Caco-2 (cell line): ENCODE measurements around the gene CACNB1. TPM values are rescaled to one million over a fixed set of nuclear protein-coding genes. Genes with fewer than 3 reads are reported as not detected.
A peak's percentile ranks its signal among the peaks of the same experiment; 100 is the strongest.

Experiments used
- BruUV-seq: library from RNA; stranded (reverse); fragments of 400-500 nt; replicated peaks from 2 replicates; lab custom pipeline; 2021; lab: Mats Ljungman, UMichigan
- CTCF ChIA-PET: fragments of 300-600 bp; sonication (Branson Sonifier 250); formaldehyde crosslinking; loops from one replicate; lab custom pipeline; 2022; ENCODE audit warnings: antibody characterized with exemption; lab: Charles Lee
- POLR2A ChIA-PET: fragments of 300-600 bp; sonication (Branson Sonifier 250); formaldehyde crosslinking; loops from one replicate; lab custom pipeline; 2022; ENCODE audit warnings: antibody characterized with exemption; lab: Charles Lee
- DNase-seq, 2 experiments: peaks; one replicate each; pipeline versions ENCODE4 v3.0.0 to v3.0.0-alpha.2; 2020 to 2022
- H3K27me3 ChIP-seq: replicated peaks from 2 replicates; pipeline ENCODE4 v1.6.0; 2011; ENCODE audit warnings: low read length; ENCODE audit not compliant: control insufficient read depth, insufficient read depth
- H3K36me3 ChIP-seq: 2 replicates; pipeline ENCODE4 v1.5.1; 2011; ENCODE audit warnings: low read length; ENCODE audit not compliant: control insufficient read depth, insufficient read depth
- H3K4me1 ChIP-seq: fragments of 250-450 bp; sonication (Bioruptor Pico); 2 replicates; pipeline ENCODE4 v1.5.1; 2020; ENCODE audit warnings: mild to moderate bottlenecking
- H3K4me3 ChIP-seq: 2 replicates; pipeline ENCODE4 v1.5.1; 2011; ENCODE audit warnings: low read depth, mild to moderate bottlenecking, control low read depth, low read length
- H3K9me3 ChIP-seq: fragments of 250-450 bp; sonication (Bioruptor Pico); 2 replicates; pipeline ENCODE4 v1.5.1; 2020; ENCODE audit warnings: mild to moderate bottlenecking, moderate library complexity
- H3K27ac Mint-ChIP-seq: one replicate; pipeline ENCODE4 v1.8.0; 2022; ENCODE audit warnings: mixed read lengths; ENCODE audit not compliant: unreplicated experiment
- H3K27me3 Mint-ChIP-seq: one replicate; pipeline ENCODE4 v1.8.0; 2022; ENCODE audit warnings: mixed read lengths; ENCODE audit not compliant: insufficient read depth, unreplicated experiment
- H3K36me3 Mint-ChIP-seq: one replicate; pipeline ENCODE4 v1.8.0; 2022; ENCODE audit warnings: mild to moderate bottlenecking, mixed read lengths; ENCODE audit not compliant: insufficient read depth, unreplicated experiment
- H3K4me1 Mint-ChIP-seq: one replicate; pipeline ENCODE4 v1.8.0; 2022; ENCODE audit warnings: low read depth, mixed read lengths; ENCODE audit not compliant: unreplicated experiment
- H3K4me3 Mint-ChIP-seq: one replicate; pipeline ENCODE4 v1.8.0; 2022; ENCODE audit warnings: mild to moderate bottlenecking, moderate library complexity, mixed read lengths; ENCODE audit not compliant: unreplicated experiment
- H3K9me3 Mint-ChIP-seq: one replicate; pipeline ENCODE4 v1.8.0; 2022; ENCODE audit warnings: mixed read lengths; ENCODE audit not compliant: unreplicated experiment
- CTCF ChIP-seq, 2 experiments: fragments of 200-600 bp in 1 of 2; IDR thresholded peaks; 1 replicate in 1 of 2; 2 replicates in 1 of 2; pipeline versions ENCODE4 v1.5.1 to v1.8.0; 2011 to 2022; ENCODE audit warnings: antibody characterized with exemption in 1 of 2, control low read depth in 1 of 2, inconsistent platforms in 1 of 2, low read depth in 1 of 2, low read length in 1 of 2, mild to moderate bottlenecking in 1 of 2, moderate library complexity in 1 of 2; ENCODE audit not compliant: insufficient read depth in 1 of 2, severe bottlenecking in 1 of 2, unreplicated experiment in 1 of 2
- intact Hi-C: fragments of 100-400 bp; cut with micrococcal nuclease; formaldehyde crosslinking; loops from one replicate; pipeline ENCODE4 v1.10.0; 2022; ENCODE audit not compliant: unreplicated experiment
- total RNA-seq: library from RNA; stranded (reverse); gene quantifications from 2 replicates; pipeline ENCODE4 v1.2.3, GENCODE V29; 2022

CACNB1 gene
- total RNA-seq, 1 experiment from 2014 or later = 7.0 TPM

DNA sequence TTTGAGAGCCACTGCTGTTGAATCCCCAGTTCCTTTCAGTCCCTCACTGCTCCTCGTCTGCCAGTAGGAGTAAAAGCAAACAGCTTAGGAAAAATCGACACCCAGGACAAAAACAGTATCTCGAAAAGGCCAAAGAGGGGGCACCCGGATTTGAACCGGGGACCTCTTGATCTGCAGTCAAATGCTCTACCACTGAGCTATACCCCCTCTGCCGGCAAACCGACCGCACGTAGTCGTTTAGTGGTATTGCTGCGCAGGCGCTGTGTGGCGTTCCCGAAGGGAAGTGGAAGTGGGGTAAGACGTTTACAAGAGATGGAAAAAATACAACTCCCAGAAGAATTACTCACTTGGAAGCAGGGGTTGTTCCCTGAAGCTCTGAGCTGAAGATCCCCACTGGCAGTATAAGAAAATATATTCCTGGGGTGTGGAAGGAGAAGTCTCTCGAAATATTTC lies 43.8 kb downstream of the CACNB1 start:
- H3K4me1 Mint-ChIP-seq = peaks cover 36% of the 10 kb centered on the region
- peaks cover 10% of the 10 kb centered on the region for H3K27me3 Mint-ChIP-seq

DNA sequence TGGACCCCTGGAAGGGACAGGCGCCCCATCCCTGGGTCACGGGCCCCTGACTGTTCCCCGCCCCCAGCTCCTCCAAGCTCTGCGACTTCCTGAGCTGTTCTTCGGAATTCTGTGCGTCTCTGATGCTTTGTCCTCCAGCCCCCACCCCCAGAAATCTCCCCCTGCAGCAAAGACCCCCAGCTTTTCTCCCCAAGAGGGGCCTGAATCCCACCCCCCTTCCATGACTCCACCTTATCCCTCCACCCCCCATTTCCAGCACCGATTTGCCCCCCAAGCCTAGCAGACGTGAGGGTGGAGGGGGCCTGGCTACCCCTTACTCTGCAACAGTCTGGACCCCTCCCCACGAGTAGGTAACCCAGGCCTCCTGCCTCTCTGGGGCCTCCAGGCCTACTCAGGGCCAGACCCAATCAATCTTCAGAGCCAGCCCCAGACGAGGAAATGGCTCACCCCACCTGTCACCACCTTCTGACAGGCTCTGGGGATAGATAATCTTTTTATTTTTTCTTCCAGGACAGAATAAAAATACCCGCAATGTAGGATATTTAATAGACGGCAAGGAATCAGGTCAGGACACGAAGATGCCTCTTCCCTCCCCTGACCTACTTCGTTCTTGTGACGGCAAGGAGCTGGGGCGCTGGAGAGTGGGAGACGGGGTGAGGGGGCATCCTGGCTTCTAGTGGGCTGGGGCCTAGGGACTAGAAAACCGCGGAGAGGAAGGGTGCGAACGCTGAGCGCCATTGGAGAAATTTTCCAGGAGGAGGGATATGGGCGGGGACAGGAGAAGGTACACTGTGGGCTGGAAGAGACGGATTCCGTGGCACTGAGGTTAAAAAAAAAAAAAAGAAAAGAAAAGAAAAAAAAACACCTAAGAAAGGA lies 45.3 kb downstream of the CACNB1 start:
- H3K36me3 ChIP-seq = no peaks in the 10 kb centered on the region
- peak overlapping the region; percentile 83 for H3K4me3 ChIP-seq
- H3K4me1 Mint-ChIP-seq = peaks cover 36% of the 10 kb centered on the region
- H3K4me3 Mint-ChIP-seq = peak overlapping the region; percentile 94
- TF ChIP-seq CTCF (IDR thresholded peaks at IDR 0.05; ENCODE audit: insufficient read depth in 1 of 2, low read depth in 1 of 2, low read length in 1 of 2, severe bottlenecking in 1 of 2, unreplicated experiment in 1 of 2) = no peak
- H3K27me3 ChIP-seq = peaks cover 5% of the 10 kb centered on the region; the same call in 1 of the 2 replicates
- CTCF ChIA-PET = interaction anchor here (0.5 to 4.7 kb wide), 18 partner anchors 12 to 1495 kb away, joined by 3 to 162 read pairs (median 6); partner anchors contain the start of genes FBXO47, LASP1, MLLT6 and RPL19
- peaks cover 10% of the 10 kb centered on the region for H3K27me3 Mint-ChIP-seq
- no peak overlapping the region for H3K27ac Mint-ChIP-seq
- no peaks in the 10 kb centered on the region for H3K9me3 ChIP-seq
- BruUV-seq = no TSS peak
- peaks cover 4% of the 10 kb centered on the region for H3K4me1 ChIP-seq
- peaks cover 34% of the 10 kb centered on the region for H3K36me3 Mint-ChIP-seq
- intact Hi-C loops = loop anchor here (1.0 to 5.0 kb wide), 4 partner anchors 83 to 400 kb away; partner anchors contain the start of genes FBXO47 and PSMB3
- H3K9me3 Mint-ChIP-seq = no peaks in the 10 kb centered on the region
- no peak for DNase-seq
- POLR2A ChIA-PET = interaction anchor here (1.0 to 1.8 kb wide), 3 partner anchors 48 to 281 kb away, joined by 3 to 15 read pairs (median 6); partner anchors contain the start of gene RPL19

More for the DNA sequence above, 43.8 kb downstream of the CACNB1 start:
- no TSS peak for BruUV-seq
- H3K27ac Mint-ChIP-seq = peak overlapping the region; percentile 96
- TF ChIP-seq CTCF (IDR thresholded peaks at IDR 0.05; ENCODE audit: insufficient read depth in 1 of 2, low read depth in 1 of 2, low read length in 1 of 2, severe bottlenecking in 1 of 2, unreplicated experiment in 1 of 2) = peak; percentile 8 to 10
- intact Hi-C loops = loop anchor here (1.0 to 5.0 kb wide), 3 partner anchors 186 to 401 kb away; partner anchors contain the start of genes FBXO47 and PSMB3
- peak overlapping the region; percentile 94 for H3K4me3 Mint-ChIP-seq
- Histone ChIP-seq H3K4me3 (peak overlapping the region; percentile 83), H3K36me3 (no peaks in the 10 kb centered on the region), H3K9me3 (no peaks in the 10 kb centered on the region), H3K27me3 (peaks cover 5% of the 10 kb centered on the region; the same call in 1 of the 2 replicates), H3K4me1 (peaks cover 4% of the 10 kb centered on the region)
- H3K9me3 Mint-ChIP-seq = no peaks in the 10 kb centered on the region
- ChIA-PET CTCF (interaction anchor here (0.6 to 4.7 kb wide), 24 partner anchors 10 to 739 kb away, joined by 3 to 162 read pairs (median 4); partner anchors contain the start of genes FBXO47, LASP1, MLLT6 and RPL19), POLR2A (interaction anchor here (0.5 to 1.8 kb wide), 9 partner anchors 16 to 402 kb away, joined by 3 to 15 read pairs (median 3); partner anchors contain the start of genes FBXO47 and RPL19)
- peak; percentile 90 to 94 for DNase-seq
- peaks cover 34% of the 10 kb centered on the region for H3K36me3 Mint-ChIP-seq
